ENCODE measurements around the gene POU6F2.

DNA sequence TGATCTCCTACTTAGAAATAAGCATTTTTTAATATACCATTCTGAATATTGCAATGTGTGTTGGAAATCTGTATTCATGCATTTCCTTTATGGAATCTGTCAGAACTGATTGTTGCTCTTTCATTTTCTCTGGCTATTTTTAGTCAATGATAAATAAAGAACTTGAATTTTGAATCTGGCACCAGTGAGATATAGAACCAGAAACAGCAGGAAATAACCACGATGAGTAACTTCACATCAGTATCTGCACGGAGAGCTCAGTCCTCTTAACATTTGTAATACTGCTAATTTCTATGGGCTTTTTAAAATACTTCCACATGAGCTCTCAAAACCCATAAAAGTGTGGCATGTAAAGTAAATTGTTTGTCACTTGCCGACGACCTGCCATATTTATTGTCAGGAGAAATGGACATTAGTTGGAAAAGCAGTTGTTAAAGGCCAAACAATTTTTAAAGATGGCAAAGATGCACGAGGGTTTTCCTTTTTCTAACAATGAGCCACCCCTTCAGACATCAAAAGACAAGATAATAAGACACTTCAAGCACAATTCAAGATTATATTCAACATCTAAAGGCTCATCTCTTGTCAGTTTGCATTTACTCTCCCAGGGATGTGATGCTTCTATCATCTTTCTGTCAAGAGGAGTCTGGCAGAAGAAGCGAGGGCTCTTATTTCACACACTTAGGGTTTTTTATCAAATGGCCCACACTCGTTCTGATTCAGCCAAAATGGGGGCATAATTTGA lies 118.3 kb downstream of the POU6F2 start:
- TF ChIP-seq, protein P1, sequence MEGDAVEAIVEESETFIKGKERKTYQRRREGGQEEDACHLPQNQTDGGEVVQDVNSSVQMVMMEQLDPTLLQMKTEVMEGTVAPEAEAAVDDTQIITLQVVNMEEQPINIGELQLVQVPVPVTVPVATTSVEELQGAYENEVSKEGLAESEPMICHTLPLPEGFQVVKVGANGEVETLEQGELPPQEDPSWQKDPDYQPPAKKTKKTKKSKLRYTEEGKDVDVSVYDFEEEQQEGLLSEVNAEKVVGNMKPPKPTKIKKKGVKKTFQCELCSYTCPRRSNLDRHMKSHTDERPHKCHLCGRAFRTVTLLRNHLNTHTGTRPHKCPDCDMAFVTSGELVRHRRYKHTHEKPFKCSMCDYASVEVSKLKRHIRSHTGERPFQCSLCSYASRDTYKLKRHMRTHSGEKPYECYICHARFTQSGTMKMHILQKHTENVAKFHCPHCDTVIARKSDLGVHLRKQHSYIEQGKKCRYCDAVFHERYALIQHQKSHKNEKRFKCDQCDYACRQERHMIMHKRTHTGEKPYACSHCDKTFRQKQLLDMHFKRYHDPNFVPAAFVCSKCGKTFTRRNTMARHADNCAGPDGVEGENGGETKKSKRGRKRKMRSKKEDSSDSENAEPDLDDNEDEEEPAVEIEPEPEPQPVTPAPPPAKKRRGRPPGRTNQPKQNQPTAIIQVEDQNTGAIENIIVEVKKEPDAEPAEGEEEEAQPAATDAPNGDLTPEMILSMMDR (conservative IDR thresholded peaks at IDR 0.05 in 1 of 2, IDR thresholded peaks at IDR 0.05 in 1 of 2; ENCODE audit: low read depth in 1 of 2, low read length in 2 of 2): no peak
- no peak for TF ChIP-seq EZH2 (IDR thresholded peaks at IDR 0.05; ENCODE audit: low read length, missing control alignments)

Measured in fibroblast of lung (primary cell).